ENCODE results near the gene TRNAU1AP.

TRNAU1AP gene

GRCh38 chr1:28601696-28602095 is 48.8 kb downstream of the TRNAU1AP start:
- H3K9ac ChIP-seq (ENCODE audit: low read depth, low read length), result no peak overlapping the region

GRCh38 chr1:28602536-28603439 is 49.9 kb downstream of the TRNAU1AP start:
- Histone ChIP-seq H3K9me3 (ENCODE audit: control insufficient read depth, insufficient read depth, low read length) (no peaks in the 10 kb centered on the region), H3K4me1 (ENCODE audit: control insufficient read depth, insufficient read depth, low read length) (no peaks in the 10 kb centered on the region), H3K4me3 (ENCODE audit: low read depth, low read length) (no peak overlapping the region), H3K9ac (ENCODE audit: low read depth, low read length) (no peak overlapping the region), H3K36me3 (ENCODE audit: control insufficient read depth, insufficient read depth, low read length) (peaks cover 14% of the 10 kb centered on the region), H3K27me3 (ENCODE audit: control insufficient read depth, insufficient read depth, low read length) (no peaks in the 10 kb centered on the region)

More at GRCh38 chr1:28601696-28602095, 48.8 kb downstream of the TRNAU1AP start:
- no peaks in the 10 kb centered on the region for H3K27me3 ChIP-seq (ENCODE audit: control insufficient read depth, insufficient read depth, low read length)
- no peaks in the 10 kb centered on the region for H3K9me3 ChIP-seq (ENCODE audit: control insufficient read depth, insufficient read depth, low read length)
- H3K4me3 ChIP-seq (ENCODE audit: low read depth, low read length), result no peak overlapping the region
- peaks cover 8% of the 10 kb centered on the region for H3K36me3 ChIP-seq (ENCODE audit: control insufficient read depth, insufficient read depth, low read length)
- H3K4me1 ChIP-seq (ENCODE audit: control insufficient read depth, insufficient read depth, low read length), result no peaks in the 10 kb centered on the region

GRCh38 chr1:28604411-28604810 is 51.5 kb downstream of the TRNAU1AP start:
- H3K4me3 ChIP-seq (ENCODE audit: low read depth, low read length), result no peak overlapping the region
- no peaks in the 10 kb centered on the region for H3K4me1 ChIP-seq (ENCODE audit: control insufficient read depth, insufficient read depth, low read length)
- no peaks in the 10 kb centered on the region for H3K27me3 ChIP-seq (ENCODE audit: control insufficient read depth, insufficient read depth, low read length)
- no peak overlapping the region for H3K9ac ChIP-seq (ENCODE audit: low read depth, low read length)
- H3K36me3 ChIP-seq (ENCODE audit: control insufficient read depth, insufficient read depth, low read length), result peaks cover 15% of the 10 kb centered on the region
- H3K9me3 ChIP-seq (ENCODE audit: control insufficient read depth, insufficient read depth, low read length), result no peaks in the 10 kb centered on the region

GRCh38 chr1:28604962-28605361 is 52.1 kb downstream of the TRNAU1AP start:
- Histone ChIP-seq H3K4me3 (ENCODE audit: low read depth, low read length) (no peak overlapping the region), H3K9ac (ENCODE audit: low read depth, low read length) (no peak overlapping the region), H3K36me3 (ENCODE audit: control insufficient read depth, insufficient read depth, low read length) (peaks cover 15% of the 10 kb centered on the region), H3K27me3 (ENCODE audit: control insufficient read depth, insufficient read depth, low read length) (no peaks in the 10 kb centered on the region), H3K4me1 (ENCODE audit: control insufficient read depth, insufficient read depth, low read length) (no peaks in the 10 kb centered on the region), H3K9me3 (ENCODE audit: control insufficient read depth, insufficient read depth, low read length) (no peaks in the 10 kb centered on the region)

GRCh38 chr1:28606771-28607170 is 53.9 kb downstream of the TRNAU1AP start:
- Histone ChIP-seq H3K9ac (ENCODE audit: low read depth, low read length) (no peak overlapping the region), H3K36me3 (ENCODE audit: control insufficient read depth, insufficient read depth, low read length) (peaks cover 22% of the 10 kb centered on the region), H3K4me1 (ENCODE audit: control insufficient read depth, insufficient read depth, low read length) (no peaks in the 10 kb centered on the region), H3K4me3 (ENCODE audit: low read depth, low read length) (no peak overlapping the region), H3K27me3 (ENCODE audit: control insufficient read depth, insufficient read depth, low read length) (no peaks in the 10 kb centered on the region), H3K9me3 (ENCODE audit: control insufficient read depth, insufficient read depth, low read length) (no peaks in the 10 kb centered on the region)

- Histone ChIP-seq H3K27me3 (ENCODE audit: control insufficient read depth, insufficient read depth, low read length) (no peaks in the 10 kb centered on the region), H3K9ac (ENCODE audit: low read depth, low read length) (no peak overlapping the region), H3K36me3 (ENCODE audit: control insufficient read depth, insufficient read depth, low read length) (peaks cover 22% of the 10 kb centered on the region), H3K9me3 (ENCODE audit: control insufficient read depth, insufficient read depth, low read length) (no peaks in the 10 kb centered on the region), H3K4me1 (ENCODE audit: control insufficient read depth, insufficient read depth, low read length) (no peaks in the 10 kb centered on the region), H3K4me3 (ENCODE audit: low read depth, low read length) (no peak overlapping the region)
Observed at GRCh38 chr1:28613175-28613574, 60.3 kb downstream of the TRNAU1AP start.

Measured in iPS-15b (cell line).